ENCODE data around the gene MCEMP1. TPM values are rescaled to one million over a fixed set of nuclear protein-coding genes. Genes with fewer than 3 reads are reported as not detected.

MCEMP1 gene
- total and polyA plus RNA-seq, 2 experiments from 2014 or later: not detected

DNA sequence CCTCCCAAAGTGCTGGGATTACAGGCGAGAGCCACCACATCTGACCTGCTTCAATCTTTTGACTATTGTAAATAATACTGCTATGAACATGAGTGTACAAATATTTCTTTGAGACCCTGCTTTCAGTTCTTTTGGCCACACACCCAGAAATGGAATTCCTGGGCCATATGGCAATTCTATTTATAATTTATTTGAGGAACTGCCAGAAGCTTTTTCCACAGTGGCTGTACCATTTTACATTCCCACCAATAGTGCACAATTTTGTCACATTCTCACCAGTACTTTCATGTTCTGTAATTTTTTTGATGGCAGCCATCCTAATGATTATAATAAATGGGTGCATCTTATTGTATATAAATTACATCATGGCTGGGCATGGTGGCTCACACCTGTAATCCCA, 38.8 kb downstream of the MCEMP1 start:
- Mint-ChIP-seq H3K36me3 (ENCODE audit: low read depth) (no peaks in the 10 kb centered on the region), H3K4me1 (no peaks in the 10 kb centered on the region), H3K27me3 (ENCODE audit: insufficient read depth, low read depth, poor library complexity) (peaks cover 6% of the 10 kb centered on the region), H3K9me3 (no peaks in the 10 kb centered on the region; the same call in 2 of the 3 replicates), H3K27ac (no peak overlapping the region), H3K4me3 (no peak overlapping the region)
- no peaks in the 10 kb centered on the region for H3K4me1 ChIP-seq (ENCODE audit: insufficient read depth)
- H3K9me2 ChIP-seq (ENCODE audit: insufficient read depth): no peaks in the 10 kb centered on the region
- H3K4me3 ChIP-seq: no peak overlapping the region
- no peak overlapping the region for H3K4me2 ChIP-seq
- TF ChIP-seq JUNB (IDR thresholded peaks at IDR 0.05; ENCODE audit: unreplicated experiment): no peak
- no peak for TF ChIP-seq STAT1 (IDR thresholded peaks at IDR 0.05; ENCODE audit: unreplicated experiment)
- TF ChIP-seq, protein P1, sequence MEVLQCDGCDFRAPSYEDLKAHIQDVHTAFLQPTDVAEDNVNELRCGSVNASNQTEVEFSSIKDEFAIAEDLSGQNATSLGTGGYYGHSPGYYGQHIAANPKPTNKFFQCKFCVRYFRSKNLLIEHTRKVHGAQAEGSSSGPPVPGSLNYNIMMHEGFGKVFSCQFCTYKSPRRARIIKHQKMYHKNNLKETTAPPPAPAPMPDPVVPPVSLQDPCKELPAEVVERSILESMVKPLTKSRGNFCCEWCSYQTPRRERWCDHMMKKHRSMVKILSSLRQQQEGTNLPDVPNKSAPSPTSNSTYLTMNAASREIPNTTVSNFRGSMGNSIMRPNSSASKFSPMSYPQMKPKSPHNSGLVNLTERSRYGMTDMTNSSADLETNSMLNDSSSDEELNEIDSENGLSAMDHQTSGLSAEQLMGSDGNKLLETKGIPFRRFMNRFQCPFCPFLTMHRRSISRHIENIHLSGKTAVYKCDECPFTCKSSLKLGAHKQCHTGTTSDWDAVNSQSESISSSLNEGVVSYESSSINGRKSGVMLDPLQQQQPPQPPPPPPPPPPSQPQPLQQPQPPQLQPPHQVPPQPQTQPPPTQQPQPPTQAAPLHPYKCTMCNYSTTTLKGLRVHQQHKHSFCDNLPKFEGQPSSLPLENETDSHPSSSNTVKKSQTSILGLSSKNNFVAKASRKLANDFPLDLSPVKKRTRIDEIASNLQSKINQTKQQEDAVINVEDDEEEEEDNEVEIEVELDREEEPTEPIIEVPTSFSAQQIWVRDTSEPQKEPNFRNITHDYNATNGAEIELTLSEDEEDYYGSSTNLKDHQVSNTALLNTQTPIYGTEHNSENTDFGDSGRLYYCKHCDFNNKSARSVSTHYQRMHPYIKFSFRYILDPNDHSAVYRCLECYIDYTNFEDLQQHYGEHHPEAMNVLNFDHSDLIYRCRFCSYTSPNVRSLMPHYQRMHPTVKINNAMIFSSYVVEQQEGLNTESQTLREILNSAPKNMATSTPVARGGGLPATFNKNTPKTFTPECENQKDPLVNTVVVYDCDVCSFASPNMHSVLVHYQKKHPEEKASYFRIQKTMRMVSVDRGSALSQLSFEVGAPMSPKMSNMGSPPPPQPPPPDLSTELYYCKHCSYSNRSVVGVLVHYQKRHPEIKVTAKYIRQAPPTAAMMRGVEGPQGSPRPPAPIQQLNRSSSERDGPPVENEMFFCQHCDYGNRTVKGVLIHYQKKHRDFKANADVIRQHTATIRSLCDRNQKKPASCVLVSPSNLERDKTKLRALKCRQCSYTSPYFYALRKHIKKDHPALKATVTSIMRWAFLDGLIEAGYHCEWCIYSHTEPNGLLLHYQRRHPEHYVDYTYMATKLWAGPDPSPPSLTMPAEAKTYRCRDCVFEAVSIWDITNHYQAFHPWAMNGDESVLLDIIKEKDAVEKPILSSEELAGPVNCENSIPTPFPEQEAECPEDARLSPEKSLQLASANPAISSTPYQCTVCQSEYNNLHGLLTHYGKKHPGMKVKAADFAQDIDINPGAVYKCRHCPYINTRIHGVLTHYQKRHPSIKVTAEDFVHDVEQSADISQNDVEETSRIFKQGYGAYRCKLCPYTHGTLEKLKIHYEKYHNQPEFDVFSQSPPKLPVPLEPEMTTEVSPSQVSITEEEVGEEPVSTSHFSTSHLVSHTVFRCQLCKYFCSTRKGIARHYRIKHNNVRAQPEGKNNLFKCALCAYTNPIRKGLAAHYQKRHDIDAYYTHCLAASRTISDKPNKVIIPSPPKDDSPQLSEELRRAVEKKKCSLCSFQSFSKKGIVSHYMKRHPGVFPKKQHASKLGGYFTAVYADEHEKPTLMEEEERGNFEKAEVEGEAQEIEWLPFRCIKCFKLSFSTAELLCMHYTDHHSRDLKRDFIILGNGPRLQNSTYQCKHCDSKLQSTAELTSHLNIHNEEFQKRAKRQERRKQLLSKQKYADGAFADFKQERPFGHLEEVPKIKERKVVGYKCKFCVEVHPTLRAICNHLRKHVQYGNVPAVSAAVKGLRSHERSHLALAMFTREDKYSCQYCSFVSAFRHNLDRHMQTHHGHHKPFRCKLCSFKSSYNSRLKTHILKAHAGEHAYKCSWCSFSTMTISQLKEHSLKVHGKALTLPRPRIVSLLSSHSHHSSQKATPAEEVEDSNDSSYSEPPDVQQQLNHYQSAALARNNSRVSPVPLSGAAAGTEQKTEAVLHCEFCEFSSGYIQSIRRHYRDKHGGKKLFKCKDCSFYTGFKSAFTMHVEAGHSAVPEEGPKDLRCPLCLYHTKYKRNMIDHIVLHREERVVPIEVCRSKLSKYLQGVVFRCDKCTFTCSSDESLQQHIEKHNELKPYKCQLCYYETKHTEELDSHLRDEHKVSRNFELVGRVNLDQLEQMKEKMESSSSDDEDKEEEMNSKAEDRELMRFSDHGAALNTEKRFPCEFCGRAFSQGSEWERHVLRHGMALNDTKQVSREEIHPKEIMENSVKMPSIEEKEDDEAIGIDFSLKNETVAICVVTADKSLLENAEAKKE (CRISPR knock-in tag; IDR thresholded peaks at IDR 0.05): no peak
- H2AFZ ChIP-seq: no peak overlapping the region
- H3K79me2 ChIP-seq (replicated peaks; ENCODE audit: insufficient read depth): no peaks in the 10 kb centered on the region
- H3K36me3 ChIP-seq (ENCODE audit: insufficient read depth): no peaks in the 10 kb centered on the region
- DNase-seq (ENCODE audit: low spot score): no peak
- no peak for ATAC-seq
- H4K20me1 ChIP-seq (replicated peaks; ENCODE audit: insufficient read depth): no peaks in the 10 kb centered on the region
- no peak overlapping the region for H3K27ac ChIP-seq (ENCODE audit: low read depth)
- no peaks in the 10 kb centered on the region for H3K27me3 ChIP-seq (ENCODE audit: insufficient read depth)
- no peaks in the 10 kb centered on the region for H3F3A ChIP-seq (replicated peaks; ENCODE audit: low read depth)

DNA sequence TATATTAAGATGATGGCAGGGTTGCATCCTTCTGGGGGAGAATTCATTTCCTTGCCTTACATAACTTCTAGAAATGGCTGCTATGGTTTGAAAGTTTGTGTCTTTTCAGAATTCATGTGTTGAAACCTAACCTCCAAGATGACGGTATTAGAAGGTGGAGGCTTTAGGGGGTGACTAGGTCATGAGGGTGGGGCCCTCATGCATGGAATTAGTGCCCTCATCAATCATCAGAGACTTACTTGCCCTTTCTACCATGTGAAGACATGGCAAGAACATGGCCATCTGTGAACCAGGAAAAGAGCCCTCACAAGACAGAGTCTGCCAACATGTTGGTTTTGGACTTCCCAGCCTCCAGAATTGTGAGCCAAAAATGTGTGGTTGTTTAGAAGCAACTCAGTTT, 39.9 kb downstream of the MCEMP1 start:
- Histone ChIP-seq H3K27ac (ENCODE audit: low read depth) (no peak overlapping the region), H3K27me3 (ENCODE audit: insufficient read depth) (no peaks in the 10 kb centered on the region), H3K4me3 (no peak overlapping the region), H4K20me1 (replicated peaks; ENCODE audit: insufficient read depth) (no peaks in the 10 kb centered on the region), H3K4me1 (ENCODE audit: insufficient read depth) (no peaks in the 10 kb centered on the region), H3K9me2 (ENCODE audit: insufficient read depth) (no peaks in the 10 kb centered on the region), H3K36me3 (ENCODE audit: insufficient read depth) (no peaks in the 10 kb centered on the region), H3K4me2 (no peak overlapping the region), H3F3A (replicated peaks; ENCODE audit: low read depth) (no peaks in the 10 kb centered on the region), H2AFZ (no peak overlapping the region), H3K79me2 (replicated peaks; ENCODE audit: insufficient read depth) (no peaks in the 10 kb centered on the region)
- no peaks in the 10 kb centered on the region for H3K4me1 Mint-ChIP-seq
- H3K36me3 Mint-ChIP-seq (ENCODE audit: low read depth): no peaks in the 10 kb centered on the region
- H3K9me3 Mint-ChIP-seq: no peaks in the 10 kb centered on the region; the same call in 2 of the 3 replicates
- no peak overlapping the region for H3K4me3 Mint-ChIP-seq
- H3K27ac Mint-ChIP-seq: no peak overlapping the region
- no peak for ATAC-seq
- no peak for DNase-seq (ENCODE audit: low spot score)
- peaks cover 6% of the 10 kb centered on the region for H3K27me3 Mint-ChIP-seq (ENCODE audit: insufficient read depth, low read depth, poor library complexity)
- TF ChIP-seq EZH2 (IDR thresholded peaks at IDR 0.05; ENCODE audit: low read depth, unreplicated experiment) (no peak), ZNF331 (CRISPR knock-in tag; IDR thresholded peaks at IDR 0.05; ENCODE audit: low read depth) (no peak), CREB1 (CRISPR knock-in tag; IDR thresholded peaks at IDR 0.05; ENCODE audit: low read depth) (no peak), NANOG (IDR thresholded peaks at IDR 0.05; ENCODE audit: borderline replicate concordance) (no peak), ZNF114 (CRISPR knock-in tag; IDR thresholded peaks at IDR 0.05) (no peak)
- TF ChIP-seq, protein P1 (CRISPR knock-in tag; IDR thresholded peaks at IDR 0.05): no peak

All from GM23338 (cell line).